ENCODE results near the gene B3GALT6. TPM values are rescaled to one million over a fixed set of nuclear protein-coding genes. Genes with fewer than 3 reads are reported as not detected.

B3GALT6 gene
- total RNA-seq, 1 donor from 2014 or later, result 11.0 TPM

DNA sequence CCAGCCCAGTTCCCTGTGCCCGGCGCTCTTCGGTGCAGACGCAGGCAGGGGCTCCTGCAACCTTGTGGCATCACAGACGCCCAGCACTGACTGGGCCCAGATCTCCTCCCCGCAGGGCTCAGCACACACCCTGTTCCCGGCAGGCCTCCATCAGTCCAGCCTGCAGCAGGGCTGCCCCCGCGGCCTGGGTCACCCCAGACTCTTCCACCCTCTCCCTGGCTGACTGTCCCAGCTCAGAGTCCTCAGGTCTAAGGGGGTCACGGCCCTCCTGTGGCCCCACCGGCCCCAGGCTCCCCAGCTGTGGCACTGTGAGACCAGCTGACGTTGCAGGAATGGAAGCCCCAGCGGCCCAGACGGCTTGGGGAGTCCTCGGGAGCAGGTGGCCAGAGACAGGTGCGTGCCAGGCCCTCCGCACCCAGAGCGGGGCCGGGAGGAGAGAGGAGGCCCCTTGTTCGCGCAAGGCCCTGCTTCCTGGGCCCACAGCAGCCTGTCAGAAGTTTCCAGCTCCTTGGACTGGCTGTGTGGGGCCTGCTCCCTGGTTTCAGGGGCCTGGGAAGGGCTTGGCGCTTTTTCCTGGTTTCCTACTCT is 4.2 kb downstream of the B3GALT6 start:
- intact Hi-C loops (cut with DNase I), result loop anchor here (10.0 kb wide), 1 partner anchor 111 kb away; no protein-coding TSS in a partner anchor
- peaks cover 7% of the 10 kb centered on the region for H3K27me3 ChIP-seq
- H3K9me3 ChIP-seq, result no peaks in the 10 kb centered on the region
- TF ChIP-seq POLR2A (IDR thresholded peaks at IDR 0.05), result no peak
- no peak for TF ChIP-seq POLR2AphosphoS5 (IDR thresholded peaks at IDR 0.05; ENCODE audit: insufficient read depth in 1 of 2, low read depth in 1 of 2)
- TF ChIP-seq CTCF (IDR thresholded peaks at IDR 0.05), result no peak
- H3K36me3 ChIP-seq, result no peaks in the 10 kb centered on the region
- no peak for DNase-seq (ENCODE audit: extremely low spot score in 2 of 2)
- H3K4me3 ChIP-seq, result no peak overlapping the region
- no peak overlapping the region for H3K27ac ChIP-seq
- peaks cover 39% of the 10 kb centered on the region for H3K4me1 ChIP-seq

- intact Hi-C loops (cut with DNase I), result loop anchor here (10.0 kb wide), 1 partner anchor 112 kb away; no protein-coding TSS in a partner anchor
- peaks cover 7% of the 10 kb centered on the region for H3K27me3 ChIP-seq
- no peaks in the 10 kb centered on the region for H3K36me3 ChIP-seq
- H3K9me3 ChIP-seq, result no peaks in the 10 kb centered on the region
- peaks cover 39% of the 10 kb centered on the region for H3K4me1 ChIP-seq
- H3K4me3 ChIP-seq, result no peak overlapping the region
- no peak overlapping the region for H3K27ac ChIP-seq
- no peak for TF ChIP-seq POLR2A (IDR thresholded peaks at IDR 0.05)
- no peak for TF ChIP-seq POLR2AphosphoS5 (IDR thresholded peaks at IDR 0.05; ENCODE audit: insufficient read depth in 1 of 2, low read depth in 1 of 2)
- TF ChIP-seq CTCF (IDR thresholded peaks at IDR 0.05), result no peak
- DNase-seq (ENCODE audit: extremely low spot score in 2 of 2), result no peak
These were observed 5.2 kb downstream of the B3GALT6 start for GRCh38 chr1:1236945-1237873.

GRCh38 chr1:1237874-1238701 is 6.1 kb downstream of the B3GALT6 start:
- Histone ChIP-seq H3K36me3 (no peaks in the 10 kb centered on the region), H3K27me3 (peaks cover 7% of the 10 kb centered on the region), H3K4me3 (no peak overlapping the region), H3K9me3 (no peaks in the 10 kb centered on the region), H3K4me1 (peaks cover 34% of the 10 kb centered on the region), H3K27ac (no peak overlapping the region)
- TF ChIP-seq POLR2AphosphoS5 (IDR thresholded peaks at IDR 0.05; ENCODE audit: insufficient read depth in 1 of 2, low read depth in 1 of 2), result no peak
- TF ChIP-seq CTCF (IDR thresholded peaks at IDR 0.05), result no peak
- TF ChIP-seq POLR2A (IDR thresholded peaks at IDR 0.05), result no peak
- intact Hi-C loops (cut with DNase I), result loop anchor here (10.0 kb wide), 1 partner anchor 113 kb away; no protein-coding TSS in a partner anchor
- no peak for DNase-seq (ENCODE audit: extremely low spot score in 2 of 2)

DNA sequence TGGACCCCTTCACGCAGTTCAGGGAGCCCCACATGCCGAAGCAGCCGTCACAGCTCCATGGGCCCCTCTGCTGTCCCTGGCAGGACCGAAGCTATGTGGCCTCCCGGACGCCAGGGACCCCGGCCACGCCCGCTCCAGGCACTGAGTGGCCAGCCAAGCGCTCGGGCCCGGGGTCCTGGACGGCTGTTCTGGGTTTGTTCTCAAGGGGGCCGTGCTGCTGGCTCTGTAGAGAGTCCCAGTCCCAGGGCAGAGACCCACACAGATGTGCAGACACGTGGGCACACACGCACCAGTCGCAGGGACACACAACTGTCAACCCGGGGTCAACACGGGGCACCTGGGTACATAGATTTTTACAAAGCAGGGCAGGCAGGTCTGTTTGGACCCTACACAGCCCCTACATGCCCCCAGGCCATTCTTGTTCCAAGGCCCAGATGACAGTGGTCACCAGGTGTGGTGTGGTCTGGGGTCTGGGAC is 6.7 kb downstream of the B3GALT6 start:
- H3K4me1 ChIP-seq, result peaks cover 29% of the 10 kb centered on the region
- no peak for DNase-seq (ENCODE audit: extremely low spot score in 2 of 2)
- TF ChIP-seq POLR2A (IDR thresholded peaks at IDR 0.05), result no peak
- TF ChIP-seq POLR2AphosphoS5 (IDR thresholded peaks at IDR 0.05; ENCODE audit: insufficient read depth in 1 of 2, low read depth in 1 of 2), result no peak
- no peak for TF ChIP-seq CTCF (IDR thresholded peaks at IDR 0.05)
- intact Hi-C loops (cut with DNase I), result loop anchor here (10.0 kb wide), 1 partner anchor 114 kb away; no protein-coding TSS in a partner anchor
- H3K36me3 ChIP-seq, result no peaks in the 10 kb centered on the region
- H3K27ac ChIP-seq, result no peak overlapping the region
- H3K27me3 ChIP-seq, result peaks cover 7% of the 10 kb centered on the region
- no peak overlapping the region for H3K4me3 ChIP-seq
- no peaks in the 10 kb centered on the region for H3K9me3 ChIP-seq
